ENCODE data around the gene TLX2.

- no peak for TF ChIP-seq CTCF (IDR thresholded peaks at IDR 0.05)
- TF ChIP-seq POLR2AphosphoS5 (IDR thresholded peaks at IDR 0.05) = no peak
- TF ChIP-seq EP300 (IDR thresholded peaks at IDR 0.05) = no peak
Measured at GRCh38 chr2:74512744-74513604, 1.3 kb upstream of the TLX2 start.
